Measurements from ENCODE around the gene SDF4.
A peak's percentile ranks its signal among the peaks of the same experiment; 100 is the strongest.

SDF4 gene

DNA sequence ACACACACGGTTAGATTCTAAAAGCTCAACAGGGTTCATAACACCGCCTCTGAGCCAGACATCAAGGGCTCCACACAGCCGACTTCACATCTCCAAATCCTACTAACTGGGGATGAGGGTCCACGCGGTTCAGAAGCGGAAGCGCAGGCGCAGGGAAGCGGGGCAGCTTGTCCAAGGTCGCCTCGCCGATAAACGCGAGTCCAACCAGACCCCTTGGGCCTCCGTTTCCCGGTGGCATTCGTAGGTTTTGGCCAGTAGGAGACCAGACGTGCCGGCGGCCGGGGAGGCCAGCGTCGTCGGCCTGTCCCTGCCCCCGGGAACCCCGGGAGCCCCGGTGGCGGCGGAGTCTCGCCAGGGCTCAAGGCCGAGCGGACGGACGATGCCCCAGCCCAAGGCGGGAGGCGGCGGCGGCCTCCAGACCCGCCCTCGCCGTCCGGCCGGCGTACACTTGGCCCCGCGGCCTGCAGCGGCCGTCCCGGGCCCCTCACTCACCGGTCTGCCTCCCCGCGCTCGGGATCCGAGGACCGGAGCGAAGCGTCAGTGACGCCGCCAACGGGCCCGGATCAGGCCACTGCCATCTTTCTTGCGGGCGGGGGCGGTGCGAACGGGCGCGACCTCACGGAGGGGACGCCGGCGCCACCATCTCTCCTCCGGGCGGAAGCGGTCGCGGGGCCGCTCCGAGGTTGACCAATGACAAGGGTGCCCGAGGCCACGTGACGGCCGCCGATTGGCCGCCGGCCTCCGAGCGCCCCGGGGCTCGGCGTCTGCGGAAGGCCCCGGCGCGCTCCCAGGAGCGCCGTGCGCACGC, at the start of gene SDF4 (continued):
- TF ChIP-seq, protein P1, sequence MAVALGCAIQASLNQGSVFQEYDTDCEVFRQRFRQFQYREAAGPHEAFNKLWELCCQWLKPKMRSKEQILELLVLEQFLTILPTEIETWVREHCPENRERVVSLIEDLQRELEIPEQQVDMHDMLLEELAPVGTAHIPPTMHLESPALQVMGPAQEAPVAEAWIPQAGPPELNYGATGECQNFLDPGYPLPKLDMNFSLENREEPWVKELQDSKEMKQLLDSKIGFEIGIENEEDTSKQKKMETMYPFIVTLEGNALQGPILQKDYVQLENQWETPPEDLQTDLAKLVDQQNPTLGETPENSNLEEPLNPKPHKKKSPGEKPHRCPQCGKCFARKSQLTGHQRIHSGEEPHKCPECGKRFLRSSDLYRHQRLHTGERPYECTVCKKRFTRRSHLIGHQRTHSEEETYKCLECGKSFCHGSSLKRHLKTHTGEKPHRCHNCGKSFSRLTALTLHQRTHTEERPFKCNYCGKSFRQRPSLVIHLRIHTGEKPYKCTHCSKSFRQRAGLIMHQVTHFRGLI (tag by site-specific recombination; IDR thresholded peaks at IDR 0.05), result peak; percentile 29; the same call in 1 of the 2 replicates
- TF ChIP-seq, protein P2, sequence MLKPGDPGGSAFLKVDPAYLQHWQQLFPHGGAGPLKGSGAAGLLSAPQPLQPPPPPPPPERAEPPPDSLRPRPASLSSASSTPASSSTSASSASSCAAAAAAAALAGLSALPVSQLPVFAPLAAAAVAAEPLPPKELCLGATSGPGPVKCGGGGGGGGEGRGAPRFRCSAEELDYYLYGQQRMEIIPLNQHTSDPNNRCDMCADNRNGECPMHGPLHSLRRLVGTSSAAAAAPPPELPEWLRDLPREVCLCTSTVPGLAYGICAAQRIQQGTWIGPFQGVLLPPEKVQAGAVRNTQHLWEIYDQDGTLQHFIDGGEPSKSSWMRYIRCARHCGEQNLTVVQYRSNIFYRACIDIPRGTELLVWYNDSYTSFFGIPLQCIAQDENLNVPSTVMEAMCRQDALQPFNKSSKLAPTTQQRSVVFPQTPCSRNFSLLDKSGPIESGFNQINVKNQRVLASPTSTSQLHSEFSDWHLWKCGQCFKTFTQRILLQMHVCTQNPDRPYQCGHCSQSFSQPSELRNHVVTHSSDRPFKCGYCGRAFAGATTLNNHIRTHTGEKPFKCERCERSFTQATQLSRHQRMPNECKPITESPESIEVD (tag by site-specific recombination; IDR thresholded peaks at IDR 0.05), result no peak
- TF ChIP-seq MYNN (tag by site-specific recombination; IDR thresholded peaks at IDR 0.05; ENCODE audit: borderline replicate concordance), result no peak; the same call in 1 of the 2 replicates
- no peak for TF ChIP-seq ZNF776 (tag by site-specific recombination; IDR thresholded peaks at IDR 0.05; ENCODE audit: borderline replicate concordance)
- TF ChIP-seq GLI2 (tag by site-specific recombination; IDR thresholded peaks at IDR 0.05; ENCODE audit: borderline replicate concordance, low read depth), result no peak
- peak; percentile 51 for TF ChIP-seq KLF9 (tag by site-specific recombination; IDR thresholded peaks at IDR 0.05; ENCODE audit: low read depth)
- no peak for TF ChIP-seq ZNF24 (tag by site-specific recombination; IDR thresholded peaks at IDR 0.05)
- no peak for TF ChIP-seq ZNF26 (tag by site-specific recombination; IDR thresholded peaks at IDR 0.05)
- TF ChIP-seq YY2 (tag by site-specific recombination; IDR thresholded peaks at IDR 0.05), result peak; percentile 91
- no peak for TF ChIP-seq ZNF114 (tag by site-specific recombination; IDR thresholded peaks at IDR 0.05)
- TF ChIP-seq ZNF558 (tag by site-specific recombination; IDR thresholded peaks at IDR 0.05), result no peak
- TF ChIP-seq, protein P3, sequence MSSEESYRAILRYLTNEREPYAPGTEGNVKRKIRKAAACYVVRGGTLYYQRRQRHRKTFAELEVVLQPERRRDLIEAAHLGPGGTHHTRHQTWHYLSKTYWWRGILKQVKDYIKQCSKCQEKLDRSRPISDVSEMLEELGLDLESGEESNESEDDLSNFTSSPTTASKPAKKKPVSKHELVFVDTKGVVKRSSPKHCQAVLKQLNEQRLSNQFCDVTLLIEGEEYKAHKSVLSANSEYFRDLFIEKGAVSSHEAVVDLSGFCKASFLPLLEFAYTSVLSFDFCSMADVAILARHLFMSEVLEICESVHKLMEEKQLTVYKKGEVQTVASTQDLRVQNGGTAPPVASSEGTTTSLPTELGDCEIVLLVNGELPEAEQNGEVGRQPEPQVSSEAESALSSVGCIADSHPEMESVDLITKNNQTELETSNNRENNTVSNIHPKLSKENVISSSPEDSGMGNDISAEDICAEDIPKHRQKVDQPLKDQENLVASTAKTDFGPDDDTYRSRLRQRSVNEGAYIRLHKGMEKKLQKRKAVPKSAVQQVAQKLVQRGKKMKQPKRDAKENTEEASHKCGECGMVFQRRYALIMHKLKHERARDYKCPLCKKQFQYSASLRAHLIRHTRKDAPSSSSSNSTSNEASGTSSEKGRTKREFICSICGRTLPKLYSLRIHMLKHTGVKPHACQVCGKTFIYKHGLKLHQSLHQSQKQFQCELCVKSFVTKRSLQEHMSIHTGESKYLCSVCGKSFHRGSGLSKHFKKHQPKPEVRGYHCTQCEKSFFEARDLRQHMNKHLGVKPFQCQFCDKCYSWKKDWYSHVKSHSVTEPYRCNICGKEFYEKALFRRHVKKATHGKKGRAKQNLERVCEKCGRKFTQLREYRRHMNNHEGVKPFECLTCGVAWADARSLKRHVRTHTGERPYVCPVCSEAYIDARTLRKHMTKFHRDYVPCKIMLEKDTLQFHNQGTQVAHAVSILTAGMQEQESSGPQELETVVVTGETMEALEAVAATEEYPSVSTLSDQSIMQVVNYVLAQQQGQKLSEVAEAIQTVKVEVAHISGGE (tag by site-specific recombination; conservative IDR thresholded peaks at IDR 0.05; ENCODE audit: low read depth), result peak; percentile 71; the same call in 1 of the 2 replicates
- no peak for TF ChIP-seq ZNF544 (tag by site-specific recombination; IDR thresholded peaks at IDR 0.05)
- TF ChIP-seq ZNF394 (tag by site-specific recombination; IDR thresholded peaks at IDR 0.05; ENCODE audit: borderline replicate concordance), result no peak
- TF ChIP-seq ZNF76 (tag by site-specific recombination; IDR thresholded peaks at IDR 0.05; ENCODE audit: borderline replicate concordance, low read depth), result peak; percentile 90; the same call in 1 of the 2 replicates
- no peak for TF ChIP-seq ZNF214 (tag by site-specific recombination; IDR thresholded peaks at IDR 0.05; ENCODE audit: borderline replicate concordance)
- TF ChIP-seq ZBTB44 (tag by site-specific recombination; IDR thresholded peaks at IDR 0.05), result peak; percentile 8; the same call in 1 of the 2 replicates
- TF ChIP-seq CTCF (tag by site-specific recombination; IDR thresholded peaks at IDR 0.05), result no peak
- no peak for TF ChIP-seq ZNF777 (tag by site-specific recombination; IDR thresholded peaks at IDR 0.05; ENCODE audit: borderline replicate concordance)
- TF ChIP-seq ZNF645 (tag by site-specific recombination; IDR thresholded peaks at IDR 0.05), result no peak
- no peak for TF ChIP-seq ZNF132 (tag by site-specific recombination; IDR thresholded peaks at IDR 0.05; ENCODE audit: borderline replicate concordance)
- TF ChIP-seq KLF16 (tag by site-specific recombination; IDR thresholded peaks at IDR 0.05), result 0 out of 2 replicates have a peak, but pooled peaks have one; percentile 56
- no peak for TF ChIP-seq ZNF600 (tag by site-specific recombination; IDR thresholded peaks at IDR 0.05)
- TF ChIP-seq YY1 (tag by site-specific recombination; IDR thresholded peaks at IDR 0.05), result peak; percentile 99
- no peak for TF ChIP-seq ZNF302 (tag by site-specific recombination; IDR thresholded peaks at IDR 0.05; ENCODE audit: low read depth)
